ENCODE results near the gene SLC1A2.
A peak's percentile ranks its signal among the peaks of the same experiment; 100 is the strongest.

SLC1A2 gene

GRCh38 chr11:35223991-35224390, 195.4 kb downstream of the SLC1A2 start:
- no peak for DNase-seq (ENCODE audit: low read depth)

GRCh38 chr11:35223371-35223796, 196.0 kb downstream of the SLC1A2 start:
- no peak for DNase-seq (ENCODE audit: low read depth)

GRCh38 chr11:35218956-35219355, 200.4 kb downstream of the SLC1A2 start:
- peak; percentile 17 for DNase-seq (ENCODE audit: low read depth)

GRCh38 chr11:35216962-35217678, 202.2 kb downstream of the SLC1A2 start:
- no peak for DNase-seq (ENCODE audit: low read depth)

- DNase-seq (ENCODE audit: low read depth): no peak
Observed at GRCh38 chr11:35215945-35216344, 203.4 kb downstream of the SLC1A2 start.

GRCh38 chr11:35214792-35215193, 204.6 kb downstream of the SLC1A2 start:
- peak; percentile 86 for DNase-seq (ENCODE audit: low read depth)

GRCh38 chr11:35214226-35214770, 205.1 kb downstream of the SLC1A2 start:
- DNase-seq (ENCODE audit: low read depth): no peak

- no peak for DNase-seq (ENCODE audit: low read depth)
Observed at GRCh38 chr11:35211952-35212351, 207.4 kb downstream of the SLC1A2 start.

GRCh38 chr11:35210876-35211546, 208.3 kb downstream of the SLC1A2 start:
- no peak for DNase-seq (ENCODE audit: low read depth)

GRCh38 chr11:35208795-35209194, 210.6 kb downstream of the SLC1A2 start:
- no peak for DNase-seq (ENCODE audit: low read depth)

- no peak for DNase-seq (ENCODE audit: low read depth)
Observed at GRCh38 chr11:35207471-35208403, 211.6 kb downstream of the SLC1A2 start.

- DNase-seq (ENCODE audit: low read depth): no peak
Observed at GRCh38 chr11:35206616-35207015, 212.7 kb downstream of the SLC1A2 start.

- DNase-seq (ENCODE audit: low read depth): no peak
Observed at GRCh38 chr11:35204614-35205013, 214.7 kb downstream of the SLC1A2 start.

Data from amniotic epithelial cell (primary cell).